ENCODE measurements around the gene TAOK1.
"Not testable (repeated sequence)": the region's sequence is repeated elsewhere in the genome, so short reads cannot be mapped to it uniquely, and the experiment has no call there.

TAOK1 gene

DNA sequence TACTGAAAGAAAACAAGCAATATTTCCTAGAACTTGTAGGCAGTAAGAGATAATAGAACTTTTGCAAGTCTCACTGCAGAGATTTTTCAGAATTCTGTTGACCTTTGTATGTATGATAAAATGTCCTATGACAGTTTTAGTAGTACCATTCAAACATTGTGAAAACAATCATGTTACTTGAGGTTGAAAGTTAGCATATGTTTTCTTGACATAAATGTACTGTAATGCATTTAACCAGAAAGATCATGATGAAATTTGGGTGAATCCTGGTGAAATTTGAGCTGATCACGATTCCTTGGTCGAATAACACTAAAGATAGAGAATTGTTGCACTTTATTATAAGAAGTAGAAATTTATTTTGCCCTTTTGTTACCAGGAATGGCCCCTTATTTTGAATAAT is 85.7 kb downstream of the TAOK1 start:
- H3K9me3 ChIP-seq (ENCODE audit: control insufficient read depth, insufficient read depth, low read length): no peaks in the 10 kb centered on the region
- no peak overlapping the region for H3K4me3 ChIP-seq (ENCODE audit: low read length)
- no peak overlapping the region for H3K27ac ChIP-seq (ENCODE audit: low read depth, low read length)
- H4K20me1 ChIP-seq (ENCODE audit: control insufficient read depth, insufficient read depth, low read depth, low read length): no peaks in the 10 kb centered on the region
- TF ChIP-seq, protein P1, sequence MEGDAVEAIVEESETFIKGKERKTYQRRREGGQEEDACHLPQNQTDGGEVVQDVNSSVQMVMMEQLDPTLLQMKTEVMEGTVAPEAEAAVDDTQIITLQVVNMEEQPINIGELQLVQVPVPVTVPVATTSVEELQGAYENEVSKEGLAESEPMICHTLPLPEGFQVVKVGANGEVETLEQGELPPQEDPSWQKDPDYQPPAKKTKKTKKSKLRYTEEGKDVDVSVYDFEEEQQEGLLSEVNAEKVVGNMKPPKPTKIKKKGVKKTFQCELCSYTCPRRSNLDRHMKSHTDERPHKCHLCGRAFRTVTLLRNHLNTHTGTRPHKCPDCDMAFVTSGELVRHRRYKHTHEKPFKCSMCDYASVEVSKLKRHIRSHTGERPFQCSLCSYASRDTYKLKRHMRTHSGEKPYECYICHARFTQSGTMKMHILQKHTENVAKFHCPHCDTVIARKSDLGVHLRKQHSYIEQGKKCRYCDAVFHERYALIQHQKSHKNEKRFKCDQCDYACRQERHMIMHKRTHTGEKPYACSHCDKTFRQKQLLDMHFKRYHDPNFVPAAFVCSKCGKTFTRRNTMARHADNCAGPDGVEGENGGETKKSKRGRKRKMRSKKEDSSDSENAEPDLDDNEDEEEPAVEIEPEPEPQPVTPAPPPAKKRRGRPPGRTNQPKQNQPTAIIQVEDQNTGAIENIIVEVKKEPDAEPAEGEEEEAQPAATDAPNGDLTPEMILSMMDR (IDR thresholded peaks at IDR 0.05; ENCODE audit: low read depth, low read length, poor library complexity, severe bottlenecking): no peak
- no peak for TF ChIP-seq EZH2phosphoT487 (IDR thresholded peaks at IDR 0.05; ENCODE audit: borderline replicate concordance, low read length)
- H3K79me2 ChIP-seq (ENCODE audit: control insufficient read depth, low read length): no peaks in the 10 kb centered on the region; the same call in 1 of the 2 replicates
- peaks cover 49% of the 10 kb centered on the region for H3K36me3 ChIP-seq (ENCODE audit: control insufficient read depth, low read length)
- no peak overlapping the region for H3K4me2 ChIP-seq (ENCODE audit: low read length)
- H3K4me1 ChIP-seq (ENCODE audit: control insufficient read depth, low read length): no peaks in the 10 kb centered on the region
- H3K9me2 ChIP-seq (replicated peaks; ENCODE audit: control insufficient read depth, low read length): no peaks in the 10 kb centered on the region
- H3K27me3 ChIP-seq (ENCODE audit: control insufficient read depth, low read length): no peaks in the 10 kb centered on the region
- peaks cover 21% of the 10 kb centered on the region for H3F3A ChIP-seq (ENCODE audit: control insufficient read depth, insufficient read depth)

DNA sequence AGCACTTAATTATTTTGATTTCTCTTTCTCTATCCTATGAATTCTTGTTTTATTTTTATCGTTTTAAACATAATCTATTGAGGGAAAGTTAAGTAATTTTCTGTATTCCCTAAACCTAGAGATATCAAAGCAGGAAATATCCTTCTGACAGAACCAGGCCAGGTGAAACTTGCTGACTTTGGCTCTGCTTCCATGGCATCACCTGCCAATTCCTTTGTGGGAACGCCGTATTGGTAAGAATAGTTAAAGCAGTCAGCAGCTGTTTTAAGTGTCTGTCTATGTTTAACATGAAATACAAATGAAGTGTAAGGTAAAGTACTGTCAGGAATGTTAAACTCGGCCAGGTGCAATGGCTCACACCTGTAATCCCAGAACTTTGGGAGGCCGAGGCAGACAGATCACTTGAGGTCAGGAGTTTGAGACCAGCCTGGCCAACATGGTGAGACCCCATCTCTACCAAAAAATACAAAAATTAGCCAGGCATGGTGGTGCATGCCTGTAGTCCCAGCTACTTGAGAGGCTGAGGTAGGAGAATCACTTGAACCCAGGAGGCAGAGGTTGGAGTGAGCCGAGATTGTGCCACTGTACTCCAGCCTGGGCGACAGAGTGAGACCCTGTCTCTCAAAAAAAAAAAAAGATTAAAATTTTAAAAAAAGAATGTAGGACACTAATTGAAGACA is 90.2 kb downstream of the TAOK1 start:
- H4K20me1 ChIP-seq (ENCODE audit: control insufficient read depth, insufficient read depth, low read depth, low read length); H3K27me3 ChIP-seq (ENCODE audit: control insufficient read depth, low read length); H3K9me2 ChIP-seq (replicated peaks; ENCODE audit: control insufficient read depth, low read length); H3K4me2 ChIP-seq (ENCODE audit: low read length); H3K9me3 ChIP-seq (ENCODE audit: control insufficient read depth, insufficient read depth, low read length); H3K4me1 ChIP-seq (ENCODE audit: control insufficient read depth, low read length); H3K4me3 ChIP-seq (ENCODE audit: low read length); H3K27ac ChIP-seq (ENCODE audit: low read depth, low read length); H3K79me2 ChIP-seq (ENCODE audit: control insufficient read depth, low read length): not testable (repeated sequence)
- peaks cover 62% of the 10 kb centered on the region for H3K36me3 ChIP-seq (ENCODE audit: control insufficient read depth, low read length)
- peaks cover 15% of the 10 kb centered on the region for H3F3A ChIP-seq (ENCODE audit: control insufficient read depth, insufficient read depth)

GRCh38 chr17:29483503-29483902 is 93.3 kb downstream of the TAOK1 start:
- no peaks in the 10 kb centered on the region for H3K4me1 ChIP-seq (ENCODE audit: control insufficient read depth, low read length)
- H4K20me1 ChIP-seq (ENCODE audit: control insufficient read depth, insufficient read depth, low read depth, low read length): no peaks in the 10 kb centered on the region
- H3F3A ChIP-seq (ENCODE audit: control insufficient read depth, insufficient read depth): peaks cover 2% of the 10 kb centered on the region; the same call in 1 of the 2 replicates
- H3K27ac ChIP-seq (ENCODE audit: low read depth, low read length): no peak overlapping the region
- peaks cover 61% of the 10 kb centered on the region for H3K36me3 ChIP-seq (ENCODE audit: control insufficient read depth, low read length)
- H3K4me2 ChIP-seq (ENCODE audit: low read length): no peak overlapping the region
- H3K9me3 ChIP-seq (ENCODE audit: control insufficient read depth, insufficient read depth, low read length): no peaks in the 10 kb centered on the region
- no peak for TF ChIP-seq EZH2phosphoT487 (IDR thresholded peaks at IDR 0.05; ENCODE audit: borderline replicate concordance, low read length)
- TF ChIP-seq, protein P1 (IDR thresholded peaks at IDR 0.05; ENCODE audit: low read depth, low read length, poor library complexity, severe bottlenecking): no peak
- H3K9me2 ChIP-seq (replicated peaks; ENCODE audit: control insufficient read depth, low read length): no peaks in the 10 kb centered on the region
- H3K27me3 ChIP-seq (ENCODE audit: control insufficient read depth, low read length): no peaks in the 10 kb centered on the region
- no peaks in the 10 kb centered on the region for H3K79me2 ChIP-seq (ENCODE audit: control insufficient read depth, low read length)
- H3K4me3 ChIP-seq (ENCODE audit: low read length): no peak overlapping the region

GRCh38 chr17:29495011-29495410 is 104.8 kb downstream of the TAOK1 start:
- Histone ChIP-seq H3K9me3 (ENCODE audit: control insufficient read depth, insufficient read depth, low read length) (no peaks in the 10 kb centered on the region), H3K36me3 (ENCODE audit: control insufficient read depth, low read length) (peaks cover 64% of the 10 kb centered on the region), H3K9me2 (replicated peaks; ENCODE audit: control insufficient read depth, low read length) (no peaks in the 10 kb centered on the region), H3K4me3 (ENCODE audit: low read length) (no peak overlapping the region), H4K20me1 (ENCODE audit: control insufficient read depth, insufficient read depth, low read depth, low read length) (no peaks in the 10 kb centered on the region), H3K27ac (ENCODE audit: low read depth, low read length) (no peak overlapping the region), H3K4me1 (ENCODE audit: control insufficient read depth, low read length) (no peaks in the 10 kb centered on the region), H3F3A (ENCODE audit: control insufficient read depth, insufficient read depth) (peaks cover 4% of the 10 kb centered on the region; the same call in 1 of the 2 replicates), H3K79me2 (ENCODE audit: control insufficient read depth, low read length) (no peaks in the 10 kb centered on the region), H3K4me2 (ENCODE audit: low read length) (no peak overlapping the region), H3K27me3 (ENCODE audit: control insufficient read depth, low read length) (no peaks in the 10 kb centered on the region)
- TF ChIP-seq, protein P1 (IDR thresholded peaks at IDR 0.05; ENCODE audit: low read depth, low read length, poor library complexity, severe bottlenecking): no peak
- no peak for TF ChIP-seq EZH2phosphoT487 (IDR thresholded peaks at IDR 0.05; ENCODE audit: borderline replicate concordance, low read length)
